ENCODE data around the gene CYLD. TPM values are rescaled to one million over a fixed set of nuclear protein-coding genes. Genes with fewer than 3 reads are reported as not detected.

Gene CYLD
- total RNA-seq, 4 donors from 2014 or later, result 17.6 to 65.8 (median 45.1) TPM

DNA sequence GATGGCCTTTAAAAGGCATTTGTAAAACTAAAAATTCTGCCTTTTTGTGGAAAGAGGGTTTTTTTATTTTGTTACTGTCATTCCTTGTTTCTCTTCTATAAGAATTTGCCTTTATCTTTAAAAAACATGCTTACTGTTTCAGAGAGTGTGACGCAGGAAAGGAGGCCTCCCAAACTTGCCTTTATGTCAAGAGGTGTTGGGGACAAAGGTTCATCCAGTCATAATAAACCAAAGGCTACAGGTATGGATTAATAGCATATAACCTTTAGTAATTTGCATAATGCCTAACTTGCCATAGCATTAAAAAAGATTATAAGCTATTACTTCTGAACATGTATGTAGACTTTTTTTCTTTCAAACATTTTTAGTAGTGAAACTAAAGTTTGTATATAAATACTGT, 34.2 kb downstream of the CYLD start:
- TF ChIP-seq POLR2A (IDR thresholded peaks at IDR 0.05), result no peak
- TF ChIP-seq, protein P1, sequence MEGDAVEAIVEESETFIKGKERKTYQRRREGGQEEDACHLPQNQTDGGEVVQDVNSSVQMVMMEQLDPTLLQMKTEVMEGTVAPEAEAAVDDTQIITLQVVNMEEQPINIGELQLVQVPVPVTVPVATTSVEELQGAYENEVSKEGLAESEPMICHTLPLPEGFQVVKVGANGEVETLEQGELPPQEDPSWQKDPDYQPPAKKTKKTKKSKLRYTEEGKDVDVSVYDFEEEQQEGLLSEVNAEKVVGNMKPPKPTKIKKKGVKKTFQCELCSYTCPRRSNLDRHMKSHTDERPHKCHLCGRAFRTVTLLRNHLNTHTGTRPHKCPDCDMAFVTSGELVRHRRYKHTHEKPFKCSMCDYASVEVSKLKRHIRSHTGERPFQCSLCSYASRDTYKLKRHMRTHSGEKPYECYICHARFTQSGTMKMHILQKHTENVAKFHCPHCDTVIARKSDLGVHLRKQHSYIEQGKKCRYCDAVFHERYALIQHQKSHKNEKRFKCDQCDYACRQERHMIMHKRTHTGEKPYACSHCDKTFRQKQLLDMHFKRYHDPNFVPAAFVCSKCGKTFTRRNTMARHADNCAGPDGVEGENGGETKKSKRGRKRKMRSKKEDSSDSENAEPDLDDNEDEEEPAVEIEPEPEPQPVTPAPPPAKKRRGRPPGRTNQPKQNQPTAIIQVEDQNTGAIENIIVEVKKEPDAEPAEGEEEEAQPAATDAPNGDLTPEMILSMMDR (IDR thresholded peaks at IDR 0.05), result no peak
- intact Hi-C loops (cut with DNase I; ENCODE audit: low total_unique reads), result no loop called here
- DNase-seq, result no peak
- Histone ChIP-seq H3K27me3 (no peaks in the 10 kb centered on the region), H3K4me3 (no peak overlapping the region), H3K27ac (no peak overlapping the region), H3K36me3 (no peaks in the 10 kb centered on the region), H3K4me1 (no peaks in the 10 kb centered on the region), H3K9me3 (no peaks in the 10 kb centered on the region)

DNA sequence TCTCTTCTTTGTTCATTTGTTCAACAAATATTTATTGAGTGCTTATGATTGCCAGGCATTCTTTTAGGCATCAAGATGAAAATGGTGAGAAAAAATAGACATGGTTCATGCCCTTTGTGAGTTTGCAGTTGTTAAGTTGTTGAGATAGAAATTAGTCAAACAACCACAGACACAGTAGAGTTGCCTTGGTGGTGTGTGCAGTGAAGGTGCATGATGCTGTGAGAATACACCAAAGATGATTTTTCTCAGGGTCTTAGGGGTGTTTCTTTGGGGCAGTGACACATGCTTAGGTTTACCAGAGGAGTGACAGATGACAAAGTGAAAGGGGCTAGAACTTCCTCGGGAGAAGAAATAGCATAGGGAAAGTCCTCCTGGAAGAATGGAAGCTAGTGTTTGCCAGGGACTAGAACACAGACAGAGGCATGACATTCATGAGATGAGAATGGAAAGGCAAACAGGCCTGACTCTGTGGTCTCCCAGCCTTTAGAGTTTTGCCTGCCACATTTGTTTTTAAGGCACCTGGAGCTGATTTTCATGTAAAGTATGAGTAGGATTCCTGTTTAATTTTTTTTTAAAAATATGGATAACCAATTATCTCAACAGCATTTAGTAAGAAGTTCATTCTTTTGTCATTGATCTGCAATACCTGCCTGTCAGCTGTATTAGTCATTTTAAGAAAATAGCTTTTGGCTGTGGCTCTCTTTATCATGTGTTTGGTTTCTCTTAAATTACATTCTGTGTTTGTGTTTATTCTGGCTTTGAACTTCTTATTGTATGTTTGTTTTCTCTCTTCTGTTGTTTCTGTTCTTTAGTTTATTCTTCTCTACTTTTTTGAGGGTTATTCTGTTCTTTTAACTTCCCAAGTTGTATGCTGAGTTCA, 36.6 kb downstream of the CYLD start:
- Histone ChIP-seq H3K9me3 (no peaks in the 10 kb centered on the region), H3K4me3 (no peak overlapping the region), H3K27ac (no peak overlapping the region), H3K36me3 (no peaks in the 10 kb centered on the region), H3K27me3 (no peaks in the 10 kb centered on the region), H3K4me1 (no peaks in the 10 kb centered on the region)
- intact Hi-C loops (cut with DNase I; ENCODE audit: low total_unique reads), result no loop called here
- no peak for DNase-seq
- no peak for TF ChIP-seq POLR2A (IDR thresholded peaks at IDR 0.05)
- TF ChIP-seq, protein P1 (IDR thresholded peaks at IDR 0.05), result no peak

DNA sequence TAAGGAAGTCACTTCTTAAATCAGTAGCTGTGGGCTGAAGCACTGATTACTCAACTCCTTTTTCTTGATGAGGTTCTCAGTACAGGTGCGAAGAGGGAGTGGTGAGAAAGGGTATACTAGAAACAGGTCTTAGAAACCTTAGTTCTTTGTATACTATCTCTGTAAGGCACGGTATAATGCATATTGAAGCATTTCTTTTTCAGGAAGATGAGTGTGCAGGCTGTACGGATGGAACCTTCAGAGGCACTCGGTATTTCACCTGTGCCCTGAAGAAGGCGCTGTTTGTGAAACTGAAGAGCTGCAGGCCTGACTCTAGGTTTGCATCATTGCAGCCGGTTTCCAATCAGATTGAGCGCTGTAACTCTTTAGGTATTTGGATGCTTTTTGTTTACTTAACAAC, 39.2 kb downstream of the CYLD start:
- no peak for DNase-seq
- H3K4me3 ChIP-seq, result no peak overlapping the region
- no peaks in the 10 kb centered on the region for H3K4me1 ChIP-seq
- H3K27me3 ChIP-seq, result no peaks in the 10 kb centered on the region
- H3K36me3 ChIP-seq, result no peaks in the 10 kb centered on the region
- intact Hi-C loops (cut with DNase I; ENCODE audit: low total_unique reads), result no loop called here
- H3K9me3 ChIP-seq, result no peaks in the 10 kb centered on the region
- TF ChIP-seq, protein P1 (IDR thresholded peaks at IDR 0.05), result no peak
- no peak for TF ChIP-seq POLR2A (IDR thresholded peaks at IDR 0.05)
- H3K27ac ChIP-seq, result no peak overlapping the region

DNA sequence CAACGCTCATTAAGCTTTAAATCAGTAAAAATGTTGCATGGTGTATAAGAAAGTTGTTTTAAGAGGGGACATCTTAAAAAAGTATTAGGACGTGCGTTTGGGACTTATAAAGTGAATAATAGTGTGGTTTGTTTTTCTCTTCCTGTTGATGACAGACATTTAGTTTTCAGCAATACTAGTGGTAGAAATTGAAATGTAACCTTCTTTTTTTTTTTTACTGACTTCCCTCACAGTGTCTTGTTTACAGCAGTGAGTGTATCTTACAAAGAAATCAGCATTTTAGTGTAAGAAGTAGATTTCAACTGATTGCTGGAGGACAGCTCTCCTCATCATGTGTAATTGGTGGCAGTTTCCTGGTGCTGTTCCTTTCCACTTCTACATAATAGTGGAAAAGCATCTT, 39.6 kb downstream of the CYLD start:
- intact Hi-C loops (cut with DNase I; ENCODE audit: low total_unique reads), result no loop called here
- H3K27me3 ChIP-seq, result no peaks in the 10 kb centered on the region
- no peaks in the 10 kb centered on the region for H3K4me1 ChIP-seq
- no peaks in the 10 kb centered on the region for H3K9me3 ChIP-seq
- no peak overlapping the region for H3K27ac ChIP-seq
- DNase-seq, result no peak
- H3K4me3 ChIP-seq, result no peak overlapping the region
- no peaks in the 10 kb centered on the region for H3K36me3 ChIP-seq
- TF ChIP-seq POLR2A (IDR thresholded peaks at IDR 0.05), result no peak
- TF ChIP-seq, protein P1 (IDR thresholded peaks at IDR 0.05), result no peak

DNA sequence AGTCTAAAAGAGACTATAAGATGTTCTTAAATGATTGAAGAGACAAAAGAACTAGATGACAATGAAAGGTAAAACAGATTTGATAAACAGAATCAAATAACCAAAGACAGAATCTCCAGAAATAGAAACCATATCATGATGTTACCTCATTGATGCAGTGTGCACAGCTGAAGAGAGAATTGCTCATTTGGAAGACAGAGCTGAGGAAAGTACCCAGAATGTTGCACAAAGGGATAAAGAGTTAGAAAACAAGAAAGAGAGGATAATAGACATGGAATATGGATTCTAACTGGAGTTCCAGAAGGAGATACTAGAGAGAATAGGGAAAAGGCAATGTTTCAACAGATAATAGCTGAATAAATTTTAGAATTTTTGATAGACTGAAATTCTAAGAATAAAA, 47.9 kb downstream of the CYLD start:
- Histone ChIP-seq H3K36me3 (no peaks in the 10 kb centered on the region), H3K4me1 (no peaks in the 10 kb centered on the region), H3K4me3 (no peak overlapping the region), H3K27ac (no peak overlapping the region), H3K9me3 (no peaks in the 10 kb centered on the region), H3K27me3 (no peaks in the 10 kb centered on the region)
- DNase-seq, result no peak
- intact Hi-C loops (cut with DNase I; ENCODE audit: low total_unique reads), result no loop called here
- no peak for TF ChIP-seq POLR2A (IDR thresholded peaks at IDR 0.05)
- TF ChIP-seq, protein P1 (IDR thresholded peaks at IDR 0.05), result no peak
